GM10266 (cell line): ENCODE data around the gene PKHD1.

Source experiments
- DNase-seq: peaks from one replicate; pipeline ENCODE4 v3.0.0; 2012; ENCODE audit errors: extremely low spot score
- TF ChIP-seq, protein P1 (sequence below): IDR thresholded peaks from 2 replicates; pipeline ENCODE4 v1.5.1; 2012; ENCODE audit warnings: mild to moderate bottlenecking, low read depth; ENCODE audit not compliant: control insufficient read depth, insufficient read depth; ENCODE audit errors: missing control alignments

Gene PKHD1

DNA sequence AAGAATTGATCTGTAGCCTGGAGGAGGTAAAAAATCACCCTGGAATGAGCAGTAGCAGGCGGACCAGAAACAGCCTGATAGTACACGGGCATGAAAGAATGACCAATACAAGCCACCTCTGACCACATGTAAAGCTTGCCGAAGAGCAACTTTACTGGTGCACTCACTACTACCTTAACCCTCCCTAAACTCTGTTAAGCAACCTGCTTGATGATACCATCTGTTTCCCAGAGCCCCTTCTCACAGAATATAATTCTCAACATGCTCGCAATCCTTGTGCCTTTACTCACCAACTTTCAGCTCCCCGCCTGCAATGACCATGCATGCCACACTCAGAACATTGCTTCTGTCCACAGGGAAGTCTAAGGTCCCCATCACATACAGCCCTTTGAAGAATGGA lies 296.5 kb downstream of the PKHD1 start:
- TF ChIP-seq, protein P1, sequence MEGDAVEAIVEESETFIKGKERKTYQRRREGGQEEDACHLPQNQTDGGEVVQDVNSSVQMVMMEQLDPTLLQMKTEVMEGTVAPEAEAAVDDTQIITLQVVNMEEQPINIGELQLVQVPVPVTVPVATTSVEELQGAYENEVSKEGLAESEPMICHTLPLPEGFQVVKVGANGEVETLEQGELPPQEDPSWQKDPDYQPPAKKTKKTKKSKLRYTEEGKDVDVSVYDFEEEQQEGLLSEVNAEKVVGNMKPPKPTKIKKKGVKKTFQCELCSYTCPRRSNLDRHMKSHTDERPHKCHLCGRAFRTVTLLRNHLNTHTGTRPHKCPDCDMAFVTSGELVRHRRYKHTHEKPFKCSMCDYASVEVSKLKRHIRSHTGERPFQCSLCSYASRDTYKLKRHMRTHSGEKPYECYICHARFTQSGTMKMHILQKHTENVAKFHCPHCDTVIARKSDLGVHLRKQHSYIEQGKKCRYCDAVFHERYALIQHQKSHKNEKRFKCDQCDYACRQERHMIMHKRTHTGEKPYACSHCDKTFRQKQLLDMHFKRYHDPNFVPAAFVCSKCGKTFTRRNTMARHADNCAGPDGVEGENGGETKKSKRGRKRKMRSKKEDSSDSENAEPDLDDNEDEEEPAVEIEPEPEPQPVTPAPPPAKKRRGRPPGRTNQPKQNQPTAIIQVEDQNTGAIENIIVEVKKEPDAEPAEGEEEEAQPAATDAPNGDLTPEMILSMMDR, result no peak

DNA sequence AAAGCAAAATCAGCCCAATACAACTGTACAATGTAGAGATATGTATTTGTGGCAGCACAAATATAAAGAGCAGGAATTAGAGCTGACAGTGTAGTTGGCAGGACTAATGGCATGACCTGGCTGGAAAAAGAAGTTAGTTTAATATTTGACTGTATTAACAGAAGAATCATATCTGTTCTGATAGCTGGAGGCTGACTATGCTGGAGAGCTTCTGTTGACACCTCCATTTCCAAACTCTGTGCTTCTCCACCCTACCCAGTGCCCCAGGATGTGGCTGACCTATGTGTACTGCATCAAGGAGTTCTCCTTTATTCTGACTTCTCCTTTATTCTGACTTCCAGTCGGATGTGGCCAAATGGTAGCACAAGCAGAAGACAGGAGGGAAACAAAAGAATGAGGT lies 299.3 kb downstream of the PKHD1 start:
- DNase-seq, result no peak
- TF ChIP-seq, protein P1, result no peak

More for the DNA sequence above, 296.5 kb downstream of the PKHD1 start:
- no peak for DNase-seq

DNA sequence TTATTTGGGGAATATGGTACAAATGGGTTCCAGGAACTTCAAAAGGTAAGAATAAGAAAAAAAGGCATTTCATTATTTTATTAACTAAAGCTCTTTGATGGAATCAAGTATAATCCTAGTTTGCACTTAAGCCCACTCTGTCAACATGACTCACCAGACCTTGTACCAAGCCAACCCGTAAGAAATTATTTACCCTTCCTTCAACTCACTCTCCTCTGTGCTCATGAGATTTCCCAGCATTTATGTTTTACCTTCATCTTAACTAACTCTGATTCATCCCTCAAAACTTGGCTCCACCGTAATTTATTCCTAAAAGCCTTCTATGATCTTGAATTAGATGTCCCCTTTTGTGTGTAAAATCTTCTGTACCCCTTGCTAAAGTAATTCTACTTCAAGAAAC lies 308.7 kb downstream of the PKHD1 start:
- DNase-seq, result no peak
- TF ChIP-seq, protein P1, result no peak

DNA sequence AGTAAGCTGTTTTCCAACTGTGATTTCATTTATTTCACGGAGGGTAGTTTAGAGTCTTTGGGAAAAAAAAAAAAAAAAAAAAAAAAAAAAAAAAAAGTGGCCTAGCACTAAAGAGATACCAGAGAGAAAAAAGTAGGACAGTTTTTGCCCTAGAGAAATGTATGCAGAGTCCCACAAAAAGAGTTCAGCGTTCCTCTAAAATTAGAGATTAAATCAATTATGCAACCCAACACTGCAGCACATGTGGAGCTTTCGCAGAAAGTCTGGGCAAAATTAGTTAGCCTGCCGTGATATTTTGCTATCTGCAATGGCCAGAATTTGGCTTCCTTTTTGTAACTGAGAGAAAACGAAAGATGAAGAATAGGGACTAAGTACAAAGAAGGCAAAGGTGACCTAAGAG lies 309.8 kb downstream of the PKHD1 start:
- no peak for DNase-seq
- TF ChIP-seq, protein P1, result no peak

DNA sequence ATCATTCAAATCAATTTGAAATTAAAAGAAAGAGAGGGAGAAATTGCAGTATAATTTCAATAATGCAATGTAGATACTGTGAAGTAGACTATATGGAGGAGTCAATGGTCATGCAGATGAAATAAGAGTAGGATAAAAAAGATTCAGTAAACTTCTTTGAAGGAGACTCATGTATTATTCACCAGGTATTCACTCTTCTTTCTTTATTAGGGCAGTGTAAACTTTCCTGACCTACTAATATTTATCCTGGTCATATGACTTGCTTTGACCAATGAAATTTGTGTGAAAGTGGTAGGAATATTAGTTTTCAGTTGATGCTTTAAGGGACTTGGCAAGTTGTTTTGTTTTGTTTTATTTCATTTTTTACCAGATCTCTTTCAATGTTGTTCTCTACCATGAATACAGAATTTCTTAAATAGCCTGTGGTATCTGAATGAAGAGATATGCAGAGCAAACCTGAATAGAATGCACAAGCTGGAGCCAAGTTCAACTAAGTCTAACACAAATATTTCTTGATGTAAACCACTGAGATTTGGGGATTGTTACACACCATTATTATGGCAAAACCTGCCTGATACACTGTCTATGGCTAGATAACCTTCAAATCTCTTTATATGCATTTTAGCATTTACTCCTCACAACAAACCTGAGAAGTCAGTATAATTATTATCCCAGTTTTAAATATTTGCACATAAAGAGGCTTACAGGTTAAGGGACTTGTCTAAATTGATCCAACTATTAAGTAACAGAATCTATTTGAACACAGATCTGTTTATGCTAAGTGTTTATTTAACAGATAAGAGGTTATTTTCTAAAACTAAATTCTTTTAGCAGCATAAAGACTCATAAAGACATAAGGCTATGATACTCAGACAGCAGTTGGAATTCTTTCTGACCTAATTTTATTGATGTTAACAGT lies 311.2 kb downstream of the PKHD1 start:
- TF ChIP-seq, protein P1, result no peak
- DNase-seq, result no peak

DNA sequence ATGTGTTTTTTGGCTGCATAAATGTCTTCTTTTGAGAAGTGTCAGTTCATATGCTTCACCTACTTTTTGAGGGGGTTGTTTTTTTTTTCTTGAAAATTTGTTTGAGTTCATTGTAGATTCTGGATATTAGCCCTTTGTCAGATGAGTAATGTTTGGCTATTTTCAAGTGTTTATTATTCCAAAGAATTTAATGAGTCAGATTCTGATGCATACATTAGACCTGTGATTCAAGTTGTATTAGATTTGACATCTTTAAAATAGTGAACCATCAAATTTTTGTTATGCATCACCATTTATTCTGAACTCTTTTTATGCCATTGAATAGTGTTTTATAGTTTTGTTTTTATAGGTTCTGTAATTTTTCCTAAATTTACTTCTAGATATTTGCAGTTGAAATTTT lies 319.3 kb downstream of the PKHD1 start:
- TF ChIP-seq, protein P1, result no peak
- no peak for DNase-seq

DNA sequence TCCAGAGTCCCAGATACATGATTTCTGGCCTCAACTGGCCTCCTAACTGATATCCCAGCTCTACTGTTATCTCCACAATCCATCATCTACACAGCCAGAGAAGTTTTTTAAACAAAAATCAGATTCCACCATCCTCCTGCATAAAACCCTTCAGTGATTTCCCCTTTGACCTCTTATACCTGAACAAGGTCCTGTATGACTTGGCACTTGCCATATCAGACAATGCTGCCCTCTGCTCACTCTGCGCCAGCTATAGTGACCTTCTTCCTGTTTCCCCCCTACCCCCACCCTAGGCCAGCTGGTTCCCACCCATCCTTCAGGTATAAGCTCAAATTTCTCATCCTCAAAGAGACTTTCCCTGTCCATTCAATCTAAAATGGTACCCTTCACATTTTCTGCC lies 322.2 kb downstream of the PKHD1 start:
- DNase-seq, result no peak
- TF ChIP-seq, protein P1, result no peak
